ENCODE data around the gene CUTA.

CUTA gene, protein sequence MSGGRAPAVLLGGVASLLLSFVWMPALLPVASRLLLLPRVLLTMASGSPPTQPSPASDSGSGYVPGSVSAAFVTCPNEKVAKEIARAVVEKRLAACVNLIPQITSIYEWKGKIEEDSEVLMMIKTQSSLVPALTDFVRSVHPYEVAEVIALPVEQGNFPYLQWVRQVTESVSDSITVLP

DNA sequence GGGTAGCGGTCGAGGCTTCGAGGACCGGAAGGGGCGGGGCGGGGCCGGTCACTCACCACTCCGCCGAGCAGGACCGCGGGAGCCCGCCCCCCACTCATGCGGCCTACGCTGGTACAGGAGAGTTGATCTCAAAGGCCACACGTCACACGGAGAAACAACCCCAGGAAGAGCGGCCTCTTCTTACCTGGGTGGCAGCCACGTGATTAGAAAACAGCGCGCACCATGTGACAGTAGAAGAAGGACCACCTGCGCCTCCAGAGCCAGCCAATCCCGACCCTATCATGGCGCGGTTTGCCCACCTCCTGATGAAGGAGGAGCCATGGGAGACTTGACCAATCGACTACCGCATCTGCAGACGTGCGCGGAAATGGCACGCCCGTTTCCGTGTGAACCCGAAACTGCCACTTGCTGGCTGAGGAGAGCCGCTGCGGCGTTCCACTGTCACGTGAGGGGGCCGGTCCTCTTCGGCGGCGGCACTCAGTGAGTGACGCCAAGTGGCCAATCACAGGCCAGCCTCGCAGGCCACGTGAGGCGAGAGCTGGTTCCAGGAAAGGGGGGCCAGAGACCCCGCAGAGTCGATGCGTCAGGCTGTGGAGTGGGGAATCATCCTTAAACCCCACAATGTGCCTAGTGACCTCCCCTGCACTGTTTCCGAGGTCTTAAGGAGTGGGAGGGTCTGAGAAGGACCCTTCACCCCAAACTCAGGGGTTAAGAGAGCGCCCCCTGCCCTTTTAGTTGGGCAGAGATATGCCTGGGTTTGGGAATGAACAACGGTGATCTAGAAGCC, at the start of gene CUTA:
CUTA (minus strand) TSS at position 205 of the 787 bp plus-strand sequence; CDS start at position 98, 107 bp downstream.
- FAIRE-seq: peak; percentile 99

DNA sequence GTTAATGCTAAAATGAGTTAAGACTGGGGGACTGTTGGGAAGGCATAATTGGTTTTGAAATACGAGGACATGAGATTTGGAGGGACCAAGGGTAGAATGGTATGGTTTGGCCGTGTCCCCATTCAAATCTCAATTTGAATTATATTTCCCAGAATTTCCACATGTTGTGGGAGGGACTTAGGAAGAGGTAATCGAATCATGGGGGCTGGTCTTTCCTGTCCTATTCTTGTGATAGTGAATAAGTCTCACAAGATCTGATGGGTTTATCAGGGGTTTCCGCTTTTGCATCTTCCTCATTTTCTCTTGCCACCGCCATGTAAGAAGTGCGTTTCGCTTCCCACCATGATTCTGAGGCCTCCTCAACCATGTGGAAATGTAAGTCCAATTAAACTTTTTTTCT, 49.2 kb upstream of the CUTA start:
- FAIRE-seq: no peak

DNA sequence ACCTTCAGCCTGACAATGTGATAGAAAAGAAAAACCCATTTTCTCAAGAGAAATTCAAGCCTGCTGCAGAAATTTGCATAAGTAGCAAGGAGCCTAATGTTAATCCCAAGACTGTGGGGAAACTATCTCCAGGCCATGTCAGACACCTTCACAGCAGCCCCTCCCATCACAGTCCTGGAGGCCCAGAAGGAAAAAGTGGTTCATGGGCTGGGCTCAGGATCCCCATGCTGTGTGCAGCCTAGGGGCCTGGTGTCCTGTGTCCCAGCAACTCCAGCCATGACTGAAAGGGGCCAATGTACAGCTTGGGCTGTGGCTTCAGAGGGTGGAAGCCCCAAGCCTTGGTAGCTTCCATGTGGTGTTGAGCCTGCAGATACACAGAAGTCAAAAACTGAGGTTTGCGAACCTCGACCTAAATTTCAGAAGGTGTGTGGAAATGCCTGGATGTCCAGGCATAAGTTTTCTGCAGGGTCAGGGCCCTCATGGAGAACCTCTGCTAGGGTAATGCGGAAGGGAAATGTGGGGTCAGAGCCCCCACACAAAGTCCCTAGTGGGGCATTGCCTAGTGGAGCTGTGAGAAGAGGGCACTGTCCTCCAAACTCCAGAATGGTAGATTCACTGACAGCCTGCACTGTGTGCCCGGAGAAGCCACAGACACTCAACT, 48.3 kb upstream of the CUTA start:
- no peak for FAIRE-seq

DNA sequence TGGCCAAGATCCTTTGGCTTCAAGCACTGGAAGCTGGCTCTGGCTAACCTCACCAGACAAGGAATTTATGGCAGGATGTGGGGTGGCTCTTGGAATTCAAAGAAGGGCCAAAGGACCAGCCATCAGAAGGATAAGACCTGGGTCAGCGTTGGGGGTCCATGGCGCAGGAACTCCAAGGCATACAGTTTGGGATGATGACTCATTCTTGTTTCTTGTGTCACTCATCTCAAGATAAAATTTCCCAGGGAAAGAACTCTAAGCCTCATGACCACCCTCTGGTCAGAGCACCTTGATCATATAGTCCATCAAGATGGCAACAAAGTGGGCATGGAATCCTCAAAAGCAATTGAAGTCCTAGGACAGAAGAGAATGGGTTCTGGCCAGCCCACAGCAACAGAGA, 41.3 kb upstream of the CUTA start:
- FAIRE-seq: no peak

DNA sequence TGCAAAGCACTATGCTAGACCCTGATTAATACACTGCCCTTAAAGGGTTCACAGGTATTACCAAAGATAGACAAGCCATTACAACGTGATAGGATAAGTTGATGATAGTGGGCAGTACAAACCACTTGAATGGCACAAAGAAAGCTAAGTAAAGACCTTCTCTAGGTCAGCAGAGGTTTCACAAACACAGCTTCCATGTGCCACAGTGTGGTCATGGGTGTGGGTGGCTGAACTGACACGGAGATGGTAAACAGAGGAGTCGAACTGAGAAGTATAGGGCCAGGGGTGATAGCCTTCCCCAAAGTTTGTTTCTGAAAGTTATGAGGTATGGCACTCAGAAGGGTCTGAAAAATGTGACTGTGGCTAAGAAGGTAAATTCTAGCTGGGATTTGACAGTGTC, 40.8 kb upstream of the CUTA start:
- no peak for FAIRE-seq

DNA sequence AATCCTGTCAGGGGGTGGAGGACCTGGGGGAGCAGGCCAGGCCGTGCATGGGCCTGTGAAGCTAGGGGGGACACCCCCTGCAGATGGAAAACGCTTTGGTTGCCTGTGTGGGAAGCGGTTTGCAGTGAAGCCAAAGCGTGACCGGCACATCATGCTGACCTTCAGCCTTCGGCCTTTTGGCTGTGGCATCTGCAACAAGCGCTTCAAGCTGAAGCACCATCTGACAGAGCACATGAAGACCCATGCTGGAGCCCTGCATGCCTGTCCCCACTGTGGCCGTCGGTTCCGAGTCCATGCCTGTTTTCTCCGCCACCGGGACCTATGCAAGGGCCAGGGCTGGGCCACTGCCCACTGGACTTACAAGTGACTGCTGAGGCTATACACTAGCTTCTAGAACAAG, 38.2 kb upstream of the CUTA start:
- FAIRE-seq: no peak

DNA sequence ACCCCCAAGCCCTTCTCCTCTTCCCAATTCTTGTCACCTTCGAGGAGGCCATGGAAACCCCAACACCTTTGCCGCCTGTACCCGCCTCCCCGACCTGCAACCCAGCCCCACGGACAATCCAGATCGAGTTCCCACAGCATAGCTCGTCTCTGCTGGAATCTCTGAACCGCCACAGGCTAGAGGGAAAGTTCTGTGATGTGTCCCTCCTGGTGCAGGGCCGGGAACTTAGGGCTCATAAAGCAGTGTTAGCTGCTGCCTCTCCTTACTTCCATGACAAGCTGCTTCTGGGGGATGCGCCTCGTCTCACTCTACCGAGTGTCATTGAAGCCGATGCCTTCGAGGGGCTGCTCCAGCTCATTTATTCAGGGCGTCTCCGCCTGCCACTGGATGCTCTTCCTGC, 37.1 kb upstream of the CUTA start:
- no peak for FAIRE-seq

DNA sequence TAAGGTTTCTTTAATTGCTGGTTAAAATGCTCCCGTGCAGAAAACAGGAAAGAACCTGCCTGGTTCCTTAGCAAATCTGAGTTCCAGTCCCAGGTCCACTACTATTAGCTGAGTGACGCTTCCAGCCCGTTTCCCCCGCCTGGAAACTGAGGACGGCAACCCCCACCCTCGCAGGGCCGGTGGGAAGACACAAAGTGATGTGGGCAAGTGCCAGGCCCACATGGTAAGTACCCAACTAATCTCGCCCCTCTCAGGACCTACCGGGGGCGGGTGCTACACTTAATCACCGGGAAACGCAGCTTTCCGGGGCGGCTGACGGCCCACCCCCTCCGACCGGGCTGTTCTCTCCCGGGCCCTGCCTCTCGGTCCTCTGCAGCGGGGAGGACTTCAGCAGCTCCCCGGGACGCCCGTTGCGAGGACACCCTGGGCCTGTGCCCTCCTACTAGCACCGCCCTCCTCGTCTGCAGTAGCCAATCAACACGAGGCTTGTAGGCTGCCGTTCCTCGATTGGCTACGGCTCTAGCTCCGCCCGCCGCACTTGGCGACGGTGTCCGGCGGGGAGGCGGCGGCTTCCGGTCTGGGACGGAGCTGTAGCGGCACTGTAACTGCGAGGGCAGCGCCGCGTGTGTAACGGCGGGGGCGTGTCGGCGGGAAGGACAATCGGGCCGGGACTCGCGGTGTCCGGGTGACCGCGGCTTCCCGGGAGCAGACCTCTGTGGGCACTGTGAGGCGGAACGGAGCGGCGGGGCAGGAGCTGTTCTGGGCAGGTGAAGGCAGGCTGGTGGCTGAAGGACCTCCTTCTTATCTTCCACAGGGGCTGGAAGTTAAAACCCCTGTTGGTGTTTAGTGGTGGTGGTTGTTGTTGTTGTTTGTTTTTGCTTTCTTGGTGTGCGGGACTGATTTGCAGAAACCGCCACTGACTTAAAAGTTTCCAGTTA, 36.4 kb upstream of the CUTA start, which contains the start of gene ZBTB9:
ZBTB9 (plus strand) TSS at position 568 of the 938 bp plus-strand sequence. CDS start 525 bp downstream, outside the sequence.
- FAIRE-seq: peak; percentile 94

DNA sequence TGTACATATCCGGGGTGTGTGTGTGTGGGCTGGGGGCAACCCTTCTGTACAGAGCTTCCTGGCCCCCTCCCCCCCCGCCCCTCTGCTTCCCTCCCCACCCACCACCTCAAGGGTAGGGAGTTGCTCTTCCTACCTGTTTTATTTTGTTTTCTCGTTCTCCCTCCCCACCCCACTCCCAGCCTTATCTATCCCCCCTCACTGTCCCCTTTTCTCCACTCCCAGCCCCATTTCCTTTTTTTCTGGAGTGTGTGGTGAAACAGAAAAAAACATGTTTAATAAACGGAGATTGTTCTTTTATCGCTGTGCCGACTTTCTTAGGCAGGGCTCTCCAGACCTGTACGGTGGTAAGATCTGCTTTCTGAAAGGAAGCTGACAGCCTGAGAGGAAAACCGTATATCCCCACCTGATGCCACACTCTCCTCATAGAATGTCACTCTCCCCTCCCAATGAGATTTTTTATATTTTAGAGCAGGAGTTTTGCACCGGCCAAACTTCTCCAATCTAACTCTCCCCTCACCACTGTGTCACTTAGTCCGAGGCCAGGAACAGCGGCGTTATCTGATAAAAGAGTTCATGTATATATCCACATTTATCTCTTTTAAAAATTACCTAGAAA, 35.6 kb upstream of the CUTA start:
- no peak for FAIRE-seq

DNA sequence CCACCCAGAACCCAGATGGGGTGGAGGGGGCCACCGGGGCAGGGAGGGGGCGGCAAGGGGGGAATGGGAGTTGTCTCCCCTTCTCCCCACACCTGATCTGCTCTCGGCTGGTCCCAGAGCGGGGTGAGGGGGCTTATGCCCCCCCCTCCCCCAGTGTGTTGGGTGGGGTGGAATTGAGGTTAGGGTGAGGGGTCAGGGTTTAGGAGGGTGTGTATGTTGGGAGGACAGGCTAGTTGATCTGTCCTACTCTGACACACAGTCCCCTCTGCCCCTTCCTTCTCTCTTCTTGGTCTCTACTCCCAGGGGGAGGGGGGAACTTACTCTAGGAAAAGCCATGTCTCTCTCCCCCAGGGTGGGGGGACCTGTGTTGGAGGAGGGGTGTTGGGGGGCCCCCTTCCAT, 34.6 kb upstream of the CUTA start:
- FAIRE-seq: no peak

DNA sequence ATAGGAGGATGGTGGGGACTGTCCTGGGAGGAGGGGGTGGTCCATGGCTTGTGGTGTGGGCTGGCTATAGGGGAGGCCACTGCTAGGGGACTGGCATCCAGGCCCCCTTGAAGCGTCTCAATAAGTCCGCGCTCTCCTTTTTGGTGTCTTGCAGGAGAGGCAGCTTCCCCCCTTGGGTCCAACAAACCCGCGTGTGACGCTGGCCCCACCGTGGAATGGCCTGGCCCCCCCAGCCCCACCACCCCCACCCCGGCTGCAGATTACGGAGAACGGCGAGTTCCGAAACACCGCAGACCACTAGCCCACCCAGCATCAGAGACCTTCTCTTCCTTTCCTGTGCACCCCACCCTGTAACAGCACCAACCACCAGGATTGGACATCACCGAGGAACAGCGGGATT, 33.7 kb upstream of the CUTA start:
- FAIRE-seq: no peak

DNA sequence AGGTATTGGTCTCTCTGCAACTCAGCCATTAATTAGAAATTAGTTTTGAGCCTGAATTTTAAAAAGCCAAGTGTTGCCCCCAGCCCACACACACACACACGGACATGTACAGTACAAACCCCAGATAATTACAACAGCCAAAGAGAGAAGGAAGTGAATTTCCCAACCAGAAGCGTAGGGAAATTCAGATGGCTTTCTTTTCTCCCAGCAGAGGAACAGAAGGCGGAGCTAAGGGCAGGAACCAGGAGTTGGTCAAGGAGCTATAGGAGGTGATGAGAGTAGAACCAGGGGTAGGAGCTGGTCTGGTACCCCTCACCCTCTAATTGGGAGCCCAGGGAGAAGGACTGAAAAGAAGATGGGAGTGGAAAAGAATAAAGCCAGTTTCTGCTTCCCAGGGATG, 32.5 kb upstream of the CUTA start:
- FAIRE-seq: no peak

DNA sequence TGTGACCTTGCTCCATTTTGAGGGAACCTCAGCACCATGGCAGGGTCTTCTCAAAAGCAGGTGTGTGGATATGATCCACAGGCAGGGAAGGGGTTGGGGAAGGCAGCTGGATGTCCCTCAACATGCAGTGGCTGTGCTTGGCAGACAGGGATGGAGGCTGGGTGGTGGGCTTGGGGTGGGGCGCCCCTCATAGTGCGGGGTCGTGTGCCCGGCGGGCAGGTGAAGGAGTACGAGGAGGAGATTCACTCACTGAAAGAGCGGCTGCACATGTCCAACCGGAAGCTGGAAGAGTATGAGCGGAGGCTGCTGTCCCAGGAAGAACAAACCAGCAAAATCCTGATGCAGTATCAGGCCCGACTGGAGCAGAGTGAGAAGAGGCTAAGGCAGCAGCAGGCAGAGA, 28.4 kb upstream of the CUTA start:
- no peak for FAIRE-seq

DNA sequence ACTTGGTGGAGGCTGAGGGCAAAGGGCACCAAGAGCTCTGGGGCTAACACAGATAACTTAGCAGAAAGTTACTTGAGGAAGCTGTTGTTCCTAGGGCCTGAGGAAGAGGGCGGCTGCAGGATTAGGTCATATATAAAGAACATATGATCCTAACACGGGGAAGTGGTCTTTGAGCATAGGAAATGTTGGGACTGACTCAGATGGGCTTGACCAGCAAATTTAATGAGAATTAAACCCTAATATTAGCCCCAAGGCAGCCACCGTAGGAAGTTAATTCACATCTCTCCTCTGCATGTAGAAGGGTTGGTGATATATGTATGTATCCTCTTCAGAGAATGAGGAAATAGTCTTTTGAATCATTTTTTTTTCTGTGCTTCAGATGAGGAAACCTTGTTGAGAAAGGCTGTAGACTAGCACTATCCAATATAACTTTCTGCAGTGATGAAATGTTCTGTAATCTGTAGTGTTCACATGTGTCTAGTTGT, 27.3 kb upstream of the CUTA start:
- no peak for FAIRE-seq

DNA sequence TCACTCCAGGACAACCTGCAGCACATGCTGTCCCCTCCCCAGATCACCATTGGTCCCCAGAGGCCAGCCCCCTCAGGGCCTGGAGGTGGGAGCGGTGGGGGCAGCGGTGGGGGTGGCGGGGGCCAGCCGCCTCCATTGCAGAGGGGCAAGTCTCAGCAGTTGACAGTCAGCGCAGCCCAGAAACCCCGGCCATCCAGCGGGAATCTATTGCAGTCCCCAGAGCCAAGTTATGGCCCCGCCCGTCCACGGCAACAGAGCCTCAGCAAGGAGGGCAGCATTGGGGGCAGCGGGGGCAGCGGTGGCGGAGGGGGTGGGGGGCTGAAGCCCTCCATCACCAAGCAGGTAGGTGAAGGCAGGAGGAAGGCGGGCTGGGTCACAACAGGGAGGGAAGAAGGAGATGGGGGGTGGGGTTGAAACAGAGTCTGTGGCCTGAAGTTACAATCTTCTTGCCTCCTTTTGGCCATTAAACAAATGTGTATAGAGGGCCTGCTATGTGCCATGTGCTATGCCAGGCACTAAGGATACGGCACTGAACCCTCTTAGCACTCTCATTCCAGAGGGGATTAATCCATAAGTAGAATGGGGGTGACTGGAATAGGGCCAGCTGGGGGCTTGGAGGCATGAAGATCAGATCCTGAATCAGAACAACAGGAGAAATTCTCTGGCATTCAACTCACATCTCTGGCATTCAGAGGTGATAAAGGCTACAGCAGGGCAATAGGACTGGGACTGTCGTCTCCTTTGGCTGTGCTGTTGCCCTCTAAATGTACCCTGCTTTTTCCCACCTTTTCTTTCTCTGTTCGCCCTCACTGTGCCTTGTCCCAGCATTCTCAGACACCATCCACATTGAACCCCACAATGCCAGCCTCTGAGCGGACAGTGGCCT, 26.0 kb upstream of the CUTA start:
- FAIRE-seq: no peak

DNA sequence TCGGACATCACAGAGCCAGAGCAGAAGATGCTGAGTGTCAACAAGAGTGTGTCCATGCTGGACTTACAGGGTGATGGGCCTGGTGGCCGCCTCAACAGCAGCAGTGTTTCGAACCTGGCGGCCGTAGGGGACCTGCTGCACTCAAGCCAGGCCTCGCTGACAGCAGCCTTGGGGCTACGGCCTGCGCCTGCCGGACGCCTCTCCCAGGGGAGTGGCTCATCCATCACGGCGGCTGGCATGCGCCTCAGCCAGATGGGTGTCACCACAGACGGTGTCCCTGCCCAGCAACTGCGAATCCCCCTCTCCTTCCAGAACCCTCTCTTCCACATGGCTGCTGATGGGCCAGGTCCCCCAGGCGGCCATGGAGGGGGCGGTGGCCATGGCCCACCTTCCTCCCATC, 25.1 kb upstream of the CUTA start:
- no peak for FAIRE-seq

DNA sequence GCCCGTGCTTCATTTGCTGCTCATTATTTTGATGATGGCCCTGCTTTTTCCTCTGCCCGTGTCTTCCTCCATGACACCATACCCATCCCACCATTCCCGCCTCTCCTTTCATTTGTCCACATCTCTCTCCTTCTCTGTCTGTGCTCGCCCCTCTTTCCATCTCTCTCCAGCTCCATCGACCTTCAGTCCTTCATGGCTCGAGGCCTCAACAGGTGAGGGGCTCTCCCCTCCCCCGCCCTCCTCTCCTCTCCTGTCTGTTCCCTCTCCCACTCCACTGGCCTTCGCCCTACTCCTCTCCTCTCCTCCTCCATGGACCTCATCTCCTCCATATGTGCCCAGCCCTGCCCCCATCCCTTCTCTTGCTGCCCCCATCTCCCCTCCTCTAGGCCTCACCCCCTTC, 24.4 kb upstream of the CUTA start:
- no peak for FAIRE-seq

DNA sequence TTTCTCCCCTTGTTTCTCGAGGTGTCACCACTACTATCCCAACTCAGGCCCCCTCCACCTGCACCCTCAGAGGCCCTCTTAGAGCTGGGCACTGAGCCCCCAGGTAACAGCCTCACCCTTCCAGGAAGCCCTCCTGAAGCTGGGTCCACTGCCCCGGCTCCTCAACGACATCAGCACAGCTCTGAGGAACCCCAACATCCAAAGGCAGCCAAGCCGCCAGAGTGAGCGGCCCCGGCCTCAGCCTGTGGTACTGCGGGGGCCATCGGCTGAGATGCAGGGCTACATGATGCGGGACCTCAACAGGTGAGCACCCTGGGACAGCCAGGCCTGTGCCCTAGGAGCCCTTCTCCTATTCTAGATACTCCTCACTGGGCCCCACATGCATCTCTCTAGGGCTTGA, 23.6 kb upstream of the CUTA start:
- no peak for FAIRE-seq

DNA sequence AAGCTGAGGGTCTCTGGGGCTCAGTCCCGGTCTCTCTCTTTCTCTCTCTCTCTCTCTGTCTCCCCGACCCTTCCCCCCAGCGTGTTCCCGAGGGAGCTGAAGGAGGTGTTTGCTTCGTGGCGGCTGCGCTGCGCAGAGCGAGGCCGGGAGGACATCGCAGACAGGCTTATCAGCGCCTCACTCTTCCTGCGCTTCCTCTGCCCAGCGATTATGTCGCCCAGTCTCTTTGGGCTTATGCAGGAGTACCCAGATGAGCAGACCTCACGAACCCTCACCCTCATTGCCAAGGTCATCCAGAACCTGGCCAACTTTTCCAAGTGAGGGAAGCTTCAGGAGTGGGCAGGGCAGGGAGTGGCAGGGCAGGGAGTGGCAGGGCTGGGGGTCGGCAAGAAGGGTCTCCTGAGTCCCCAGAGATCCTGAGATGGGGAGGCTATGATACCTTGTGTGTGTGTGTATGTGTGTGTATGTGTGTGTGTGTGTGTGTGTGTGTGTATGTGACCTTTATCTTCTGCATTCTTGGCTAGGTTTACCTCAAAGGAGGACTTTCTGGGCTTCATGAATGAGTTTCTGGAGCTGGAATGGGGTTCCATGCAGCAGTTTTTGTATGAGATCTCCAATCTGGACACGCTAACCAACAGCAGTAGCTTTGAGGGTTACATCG, 22.9 kb upstream of the CUTA start:
- no peak for FAIRE-seq

DNA sequence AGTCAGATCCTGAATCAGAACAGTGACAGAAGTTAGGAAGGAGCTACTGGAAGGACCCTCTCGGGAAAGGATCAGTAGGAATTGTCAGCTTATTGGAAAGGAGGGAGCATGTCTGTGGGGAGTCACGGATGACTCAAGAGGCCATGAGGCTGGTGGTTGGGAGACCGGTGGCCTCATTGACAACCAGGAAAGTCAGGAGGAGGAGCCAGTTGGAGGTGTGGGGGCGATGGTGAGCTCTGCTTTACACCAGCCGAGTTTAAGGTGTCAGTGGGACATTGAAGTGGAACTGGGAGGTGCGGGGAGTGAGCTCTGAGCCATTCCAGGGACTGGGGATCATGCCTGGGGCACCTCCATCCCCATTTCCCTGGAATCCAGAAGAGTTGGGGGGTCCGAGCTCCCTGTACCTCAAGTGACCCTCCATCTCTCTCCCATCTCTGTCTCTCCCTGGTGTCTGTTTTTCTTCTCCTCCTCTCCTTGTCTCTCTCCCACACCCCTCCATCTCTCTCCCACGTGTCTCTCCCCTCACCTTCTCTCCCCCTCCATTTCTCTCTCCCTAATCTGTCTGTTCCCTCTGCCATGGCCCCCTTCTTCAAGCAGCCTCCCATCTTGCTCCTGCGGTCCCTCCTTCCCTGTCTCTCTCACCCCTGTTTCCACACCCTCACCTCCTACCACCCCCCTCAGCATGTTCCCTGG, 22.2 kb upstream of the CUTA start:
- no peak for FAIRE-seq
